Esophagus squamous epithelium (tissue), 5 donors: Measurements from ENCODE around the gene LSP1. TPM values are rescaled to one million over a fixed set of nuclear protein-coding genes. Genes with fewer than 3 reads are reported as not detected.
A peak's percentile ranks its signal among the peaks of the same experiment; 100 is the strongest.

Experiments
- DNase-seq: peaks from one replicate; lab custom pipeline; 2025; lab: John Stamatoyannopoulos, UW
- H3K27ac ChIP-seq, 4 donors: fragments of 200-600 bp; sonication (generic); one replicate each; pipeline ENCODE4 v1.5.1; 2016 to 2019; ENCODE audit warnings: mild to moderate bottlenecking in 1 of 4
- H3K27me3 ChIP-seq, 4 donors: fragments of 200-600 bp; sonication (generic); 1 replicate in 3 of 4; 2 replicates in 1 of 4; pipeline versions ENCODE4 v1.5.1 to v1.6.0; 2017 to 2021; ENCODE audit warnings: antibody characterized with exemption in 1 of 4
- H3K36me3 ChIP-seq, 3 donors: fragments of 200-600 bp; sonication (generic); one replicate each; pipeline ENCODE4 v1.5.1; 2016 to 2019
- H3K4me1 ChIP-seq, 3 donors: fragments of 200-600 bp; sonication (generic); one replicate each; pipeline ENCODE4 v1.5.1; 2017 to 2019
- H3K4me3 ChIP-seq, 4 donors: fragments of 200-600 bp; sonication (generic); 1 replicate in 3 of 4; 2 replicates in 1 of 4; pipeline ENCODE4 v1.5.1; 2016 to 2019; ENCODE audit warnings: mild to moderate bottlenecking in 2 of 4, moderate library complexity in 1 of 4
- H3K9me3 ChIP-seq, 3 donors: fragments of 200-600 bp; sonication (generic); one replicate each; pipeline ENCODE4 v1.5.1; 2016 to 2019
- POLR2A ChIP-seq, 4 donors: fragments of 450-650 bp; IDR thresholded peaks; one replicate each; pipeline ENCODE4 v1.6.1; 2017; ENCODE audit warnings: antibody characterized with exemption in 4 of 4, mild to moderate bottlenecking in 4 of 4, moderate library complexity in 3 of 4
- WGBS, 2 donors: methylation state at CpG; one replicate each; pipeline ENCODE4 v1.1.5; 2018; 5-methylcytosine and 5-hydroxymethylcytosine counted together
- intact Hi-C: fragments of 100-400 bp; cut with DNase I; formaldehyde crosslinking; loops from one replicate; pipeline ENCODE4 v1.15.0; 2022
- total RNA-seq, 4 donors: library from RNA; depleted of rRNA; stranded (reverse); fragments of >200 nt; gene quantifications; one replicate each; pipeline ENCODE4 v1.1.0, GENCODE V29; 2016
- TF ChIP-seq, protein P1 (sequence below), 6 experiments: fragments of 450-650 bp in 4 of 6; fragments of 200-600 bp in 2 of 6; sonication (generic) in 2 of 6; IDR thresholded peaks; one replicate each; pipeline ENCODE4 v1.5.1; 2016 to 2019; ENCODE audit warnings: antibody characterized with exemption in 6 of 6, mild to moderate bottlenecking in 4 of 6, moderate library complexity in 4 of 6
- donor health status: DM: yes; HTN: yes; CAD: no.

LSP1 gene
- total RNA-seq, 4 donors from 2014 or later, result 23.3 to 75.9 (median 46.4) TPM

DNA sequence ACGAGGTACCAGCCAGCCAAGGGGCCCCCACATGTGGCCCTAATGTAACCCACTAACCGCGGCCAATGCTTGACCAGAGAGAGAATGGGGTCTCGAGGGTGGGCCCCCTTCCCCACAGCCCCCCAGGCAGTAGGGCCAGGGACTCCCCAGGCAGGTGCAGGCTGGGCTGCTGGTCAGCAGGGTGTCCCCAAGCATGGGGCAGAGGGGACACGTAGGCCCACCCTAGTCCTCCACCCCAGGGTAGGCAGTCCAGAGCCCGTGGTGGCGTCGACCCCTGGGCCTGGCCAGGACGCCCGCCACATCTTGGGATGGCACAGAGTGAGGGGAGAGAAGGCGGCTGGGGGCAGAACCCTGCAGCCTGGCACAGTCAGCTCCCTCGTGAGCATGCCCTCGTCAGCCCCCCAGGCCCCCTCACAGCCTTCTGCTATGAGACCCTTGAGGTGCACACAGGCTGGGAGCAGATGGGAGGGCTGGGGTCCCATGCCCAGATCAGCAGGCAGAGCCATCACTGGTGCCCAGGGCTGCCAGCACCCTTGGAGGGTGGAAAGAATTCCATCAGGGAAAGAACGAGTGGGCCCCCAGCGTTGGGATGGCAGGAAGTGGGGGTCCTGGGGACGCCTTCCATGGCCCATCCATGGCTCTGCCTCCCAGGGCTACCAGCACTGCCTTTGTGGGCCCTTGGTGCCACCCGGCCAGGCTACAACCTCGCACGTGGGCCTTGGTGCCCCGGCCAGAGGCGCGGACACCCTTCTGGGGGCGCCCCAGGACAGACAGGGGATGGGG lies 72.7 kb downstream of the LSP1 start:
- Histone ChIP-seq H3K27ac (peak overlapping the region in 1 of 4 donors; percentile 72), H3K27me3 (peaks cover 0 to 12% (median 0%) of the 10 kb centered on the region in 4 donors), H3K4me3 (no peak overlapping the region), H3K4me1 (peaks cover 12 to 81% (median 20%) of the 10 kb centered on the region in 3 donors), H3K9me3 (no peaks in the 10 kb centered on the region), H3K36me3 (no peaks in the 10 kb centered on the region)
- intact Hi-C loops, result loop anchor here (10.0 kb wide), 2 partner anchors 81 to 231 kb away; partner anchors contain the start of gene KRTAP5-6
- WGBS, 2 donors, result 80 to 100% methylated on average over 2 to 12 of the region's 23 CpGs
- DNase-seq, result no peak
- no peak for TF ChIP-seq POLR2A (IDR thresholded peaks at IDR 0.05)
- TF ChIP-seq, protein P1, sequence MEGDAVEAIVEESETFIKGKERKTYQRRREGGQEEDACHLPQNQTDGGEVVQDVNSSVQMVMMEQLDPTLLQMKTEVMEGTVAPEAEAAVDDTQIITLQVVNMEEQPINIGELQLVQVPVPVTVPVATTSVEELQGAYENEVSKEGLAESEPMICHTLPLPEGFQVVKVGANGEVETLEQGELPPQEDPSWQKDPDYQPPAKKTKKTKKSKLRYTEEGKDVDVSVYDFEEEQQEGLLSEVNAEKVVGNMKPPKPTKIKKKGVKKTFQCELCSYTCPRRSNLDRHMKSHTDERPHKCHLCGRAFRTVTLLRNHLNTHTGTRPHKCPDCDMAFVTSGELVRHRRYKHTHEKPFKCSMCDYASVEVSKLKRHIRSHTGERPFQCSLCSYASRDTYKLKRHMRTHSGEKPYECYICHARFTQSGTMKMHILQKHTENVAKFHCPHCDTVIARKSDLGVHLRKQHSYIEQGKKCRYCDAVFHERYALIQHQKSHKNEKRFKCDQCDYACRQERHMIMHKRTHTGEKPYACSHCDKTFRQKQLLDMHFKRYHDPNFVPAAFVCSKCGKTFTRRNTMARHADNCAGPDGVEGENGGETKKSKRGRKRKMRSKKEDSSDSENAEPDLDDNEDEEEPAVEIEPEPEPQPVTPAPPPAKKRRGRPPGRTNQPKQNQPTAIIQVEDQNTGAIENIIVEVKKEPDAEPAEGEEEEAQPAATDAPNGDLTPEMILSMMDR (IDR thresholded peaks at IDR 0.05), result no peak

DNA sequence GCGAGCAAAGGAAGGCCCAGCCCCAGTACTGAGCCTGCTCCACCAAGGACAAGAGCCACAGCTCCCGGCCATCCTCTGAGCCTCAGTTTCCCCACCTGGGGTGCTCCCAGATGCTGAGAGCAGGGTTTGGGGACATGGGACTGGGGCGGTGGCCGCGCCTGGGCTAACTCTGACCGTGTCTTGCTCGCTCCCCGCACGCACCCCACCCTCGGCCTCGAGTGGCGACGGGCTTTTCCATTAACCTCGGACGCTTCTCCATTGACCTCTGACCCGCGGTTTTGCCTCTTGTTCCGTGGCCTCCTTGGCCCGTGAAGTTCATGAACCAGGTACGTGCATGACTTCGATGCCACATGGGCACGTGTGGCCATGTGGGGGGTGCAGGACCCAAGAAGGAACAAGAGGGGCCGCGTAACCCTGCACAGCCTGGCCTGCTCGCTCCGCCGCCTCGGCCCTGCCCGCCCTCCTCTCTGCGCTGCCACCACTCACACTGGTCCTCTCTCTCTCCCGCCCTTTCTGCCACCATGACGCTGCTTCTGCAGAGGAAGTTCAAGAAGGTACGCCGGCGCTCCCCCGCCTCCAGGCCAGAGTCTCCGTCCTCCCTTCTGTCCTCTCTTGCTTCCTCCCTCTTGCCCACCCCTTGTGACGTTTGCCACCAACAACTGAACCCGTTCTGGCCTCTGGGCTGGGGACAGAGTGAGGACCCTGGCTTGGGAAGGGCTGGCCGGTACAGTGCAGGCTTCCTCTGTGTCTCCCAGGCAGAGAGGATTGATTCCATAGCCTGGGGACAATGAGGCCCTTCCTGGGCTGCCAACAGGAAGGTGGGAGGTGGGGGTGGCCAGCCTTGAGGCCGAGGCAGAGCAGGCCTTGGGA lies 73.5 kb downstream of the LSP1 start:
- H3K27me3 ChIP-seq, result peaks cover 0 to 6% (median 0%) of the 10 kb centered on the region in 4 donors
- TF ChIP-seq, protein P1 (IDR thresholded peaks at IDR 0.05), result no peak
- no peak for TF ChIP-seq POLR2A (IDR thresholded peaks at IDR 0.05)
- H3K27ac ChIP-seq, result peak overlapping the region in 1 of 4 donors; percentile 72
- peaks cover 8 to 82% (median 20%) of the 10 kb centered on the region in 3 donors for H3K4me1 ChIP-seq
- H3K36me3 ChIP-seq, result no peaks in the 10 kb centered on the region
- intact Hi-C loops, result loop anchor here (10.0 kb wide), 2 partner anchors 82 to 232 kb away; partner anchors contain the start of gene KRTAP5-6
- no peak overlapping the region for H3K4me3 ChIP-seq
- no peaks in the 10 kb centered on the region for H3K9me3 ChIP-seq
- 79 to 83% methylated on average over 26 to 38 of the region's 41 CpGs for WGBS, 2 donors
- no peak for DNase-seq

DNA sequence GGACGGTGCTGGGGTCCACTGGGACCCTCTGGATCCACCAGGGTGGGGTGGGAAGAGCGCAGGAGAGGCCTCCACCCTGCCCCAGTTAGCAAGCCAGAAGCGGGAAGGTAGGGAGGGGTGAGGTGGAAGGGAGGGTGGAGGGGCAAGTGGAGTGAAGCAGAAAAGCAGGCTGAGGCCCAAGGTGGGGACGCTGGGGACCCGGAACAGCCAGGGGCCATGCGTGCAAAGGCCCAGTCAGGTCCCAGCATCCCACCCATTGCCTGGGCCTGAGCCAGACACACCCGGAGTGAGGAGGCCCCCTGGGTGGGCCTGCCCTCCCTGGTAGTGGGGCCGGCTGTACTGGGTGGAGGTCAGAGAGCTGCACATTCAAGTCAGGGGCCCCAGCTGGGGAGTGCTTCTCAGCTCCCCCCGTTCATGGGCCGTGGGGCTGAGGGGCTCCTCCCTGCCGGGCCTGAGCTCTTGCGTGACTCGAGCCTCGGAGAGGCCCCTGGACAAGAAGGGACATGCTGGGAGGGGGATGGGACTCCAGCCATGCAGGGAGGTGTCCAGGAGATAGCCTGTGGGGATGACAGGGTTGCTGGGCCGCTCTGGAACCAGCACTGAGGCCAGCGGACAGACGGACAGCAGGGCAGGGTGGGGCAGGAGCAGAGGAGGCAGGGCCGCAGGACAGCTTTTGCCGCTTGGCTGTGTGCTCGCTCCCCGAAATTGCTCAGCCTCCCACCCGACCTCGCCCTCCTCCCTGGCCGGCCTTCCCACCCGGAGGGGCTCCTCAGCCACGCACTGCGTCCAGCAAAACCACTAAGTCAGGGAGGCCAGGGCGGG lies 74.4 kb downstream of the LSP1 start:
- H3K27me3 ChIP-seq, result peaks cover 0 to 4% (median 0%) of the 10 kb centered on the region in 4 donors
- no peak overlapping the region for H3K4me3 ChIP-seq
- no peak for TF ChIP-seq POLR2A (IDR thresholded peaks at IDR 0.05)
- TF ChIP-seq, protein P1 (IDR thresholded peaks at IDR 0.05), result no peak
- H3K4me1 ChIP-seq, result peaks cover 5 to 79% (median 17%) of the 10 kb centered on the region in 3 donors
- DNase-seq, result no peak
- no peaks in the 10 kb centered on the region for H3K36me3 ChIP-seq
- intact Hi-C loops, result loop anchor here (10.0 kb wide), 2 partner anchors 82 to 232 kb away; partner anchors contain the start of gene KRTAP5-6
- H3K27ac ChIP-seq, result peak overlapping the region in 2 of 4 donors; percentile 39 to 49
- H3K9me3 ChIP-seq, result no peaks in the 10 kb centered on the region
- 67 to 81% methylated on average over 6 to 17 of the region's 28 CpGs for WGBS, 2 donors

DNA sequence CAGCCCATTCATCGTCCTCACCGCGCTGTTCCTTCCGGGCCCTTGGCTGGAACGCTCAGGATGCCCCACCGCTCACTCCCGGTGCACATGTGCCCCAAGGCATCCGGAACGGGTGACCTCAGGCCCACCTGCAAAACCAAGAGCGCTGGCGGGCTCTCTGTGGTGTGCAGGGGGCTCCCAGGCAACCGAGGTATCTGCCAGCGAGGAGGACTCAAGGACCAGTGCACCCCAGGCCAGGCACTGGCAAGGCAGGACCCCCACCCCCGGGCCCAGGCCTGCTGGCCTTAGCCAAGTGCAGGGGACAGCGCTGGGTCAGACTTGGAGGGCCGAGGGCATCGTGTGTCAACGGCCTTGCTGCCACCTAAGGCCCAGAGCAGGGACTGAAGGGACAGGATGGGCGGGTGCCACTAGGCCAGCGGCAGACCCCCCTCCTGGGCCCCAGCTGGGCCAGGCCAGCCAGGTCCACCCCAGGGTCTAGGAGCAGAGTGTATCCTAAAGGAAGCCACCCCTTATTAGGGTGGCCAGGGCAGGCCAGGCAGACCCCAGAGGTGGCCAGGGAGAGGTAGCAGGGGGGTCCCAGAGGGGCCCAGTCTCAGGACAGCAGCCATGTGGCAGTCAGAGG lies 75.1 kb downstream of the LSP1 start:
- Histone ChIP-seq H3K36me3 (no peaks in the 10 kb centered on the region), H3K4me3 (no peak overlapping the region), H3K4me1 (peaks cover 4 to 72% (median 17%) of the 10 kb centered on the region in 3 donors), H3K9me3 (no peaks in the 10 kb centered on the region), H3K27ac (peak overlapping the region in 1 of 4 donors; percentile 49), H3K27me3 (no peaks in the 10 kb centered on the region)
- 64% methylated on average over 3 of the region's 20 CpGs; no CpG with 5 or more reads in 1 of the 2 donors for WGBS, 2 donors
- DNase-seq, result no peak
- intact Hi-C loops, result loop anchor here (10.0 kb wide), 2 partner anchors 83 to 233 kb away; partner anchors contain the start of gene KRTAP5-6
- TF ChIP-seq, protein P1 (IDR thresholded peaks at IDR 0.05), result no peak
- TF ChIP-seq POLR2A (IDR thresholded peaks at IDR 0.05), result no peak
